HL-60 (cell line): Measurements from ENCODE around the gene DUSP23.

Experiments used
- DNase-seq, 2 experiments: peaks; one replicate each; pipeline ENCODE4 v3.0.0-alpha.2; 2010 to 2020; ENCODE audit warnings: low read depth in 1 of 2, low spot score in 1 of 2
- H3K27ac ChIP-seq: fragments of 250-450 bp; sonication (Bioruptor Pico); replicated peaks from 2 replicates; pipeline ENCODE4 v1.5.1; 2020; ENCODE audit warnings: mild to moderate bottlenecking, moderate library complexity
- H3K27me3 ChIP-seq: fragments of 250-450 bp; sonication (Bioruptor Pico); 2 replicates; pipeline ENCODE4 v1.5.1; 2021; ENCODE audit warnings: mild to moderate bottlenecking, moderate library complexity; ENCODE audit not compliant: insufficient read depth, poor library complexity, severe bottlenecking
- H3K4me3 ChIP-seq: replicated peaks from 2 replicates; pipeline ENCODE4 v1.5.1; 2011; ENCODE audit warnings: mild to moderate bottlenecking, control low read depth, low read length; ENCODE audit not compliant: insufficient read depth
- CTCF ChIP-seq: IDR thresholded peaks from one replicate; pipeline ENCODE4 v1.5.1; 2011; ENCODE audit warnings: low read length, control low read depth, inconsistent platforms; ENCODE audit not compliant: insufficient read depth
- GABPA ChIP-seq: IDR thresholded peaks from 2 replicates; pipeline ENCODE4 v1.6.1; 2012; ENCODE audit warnings: low read depth
- POLR2AphosphoS5 ChIP-seq: IDR thresholded peaks from 2 replicates; pipeline ENCODE4 v1.6.1; 2012; ENCODE audit warnings: low read depth
- REST ChIP-seq: IDR thresholded peaks from 2 replicates; pipeline ENCODE4 v1.6.1; 2012; ENCODE audit warnings: low read depth; ENCODE audit not compliant: insufficient replicate concordance
- SPI1 ChIP-seq: IDR thresholded peaks from 2 replicates; pipeline ENCODE4 v1.6.1; 2012; ENCODE audit warnings: low read depth, mild to moderate bottlenecking, borderline replicate concordance

DUSP23 gene

GRCh38 chr1:159798893-159799292 lies 18.1 kb downstream of the DUSP23 start:
- peak; percentile 47 to 59 for DNase-seq
- no peak overlapping the region for H3K27ac ChIP-seq
- peaks cover 17% of the 10 kb centered on the region for H3K27me3 ChIP-seq
- TF ChIP-seq SPI1 (no peak), CTCF (peak; percentile 74), GABPA (no peak), REST (no peak), POLR2AphosphoS5 (no peak)
- H3K4me3 ChIP-seq, result no peak overlapping the region

- Histone ChIP-seq H3K4me3 (no peak overlapping the region), H3K27ac (no peak overlapping the region), H3K27me3 (peaks cover 17% of the 10 kb centered on the region)
- DNase-seq, result no peak
- TF ChIP-seq REST (no peak), SPI1 (no peak), GABPA (no peak), CTCF (no peak), POLR2AphosphoS5 (no peak)
Observed at GRCh38 chr1:159799446-159799985, 18.8 kb downstream of the DUSP23 start.

GRCh38 chr1:159800177-159800930 lies 19.6 kb downstream of the DUSP23 start:
- Histone ChIP-seq H3K4me3 (no peak overlapping the region), H3K27ac (no peak overlapping the region), H3K27me3 (peaks cover 12% of the 10 kb centered on the region)
- no peak for TF ChIP-seq GABPA
- peak; percentile 42; the same call in 1 of the 2 replicates for TF ChIP-seq SPI1
- TF ChIP-seq CTCF, result no peak
- DNase-seq, result peak in 1 of 2 experiments; percentile 42
